ENCODE data around the gene ICA1.
"Not testable (repeated sequence)": the region's sequence is repeated elsewhere in the genome, so short reads cannot be mapped to it uniquely, and the experiment has no call there.

Gene ICA1

DNA sequence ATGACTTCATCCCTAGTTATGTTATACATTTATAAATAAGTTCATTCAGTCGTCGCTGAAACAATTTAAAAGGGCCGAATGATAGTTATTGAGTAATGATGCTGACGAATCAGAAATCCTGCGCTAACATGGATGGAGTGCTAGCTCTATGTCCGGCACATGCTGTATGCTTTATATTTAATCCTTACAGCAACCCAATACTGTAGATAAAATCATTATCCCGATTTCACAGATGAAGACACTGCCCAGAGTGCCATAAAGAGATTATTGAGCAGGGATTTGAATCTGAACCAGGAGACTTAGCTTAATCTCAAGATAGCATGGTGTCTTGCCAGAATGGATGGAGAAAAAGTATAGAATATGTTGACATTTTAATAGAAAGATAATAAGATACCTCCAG, 1.1 kb upstream of the ICA1 start:
- DNase-seq (ENCODE audit: low spot score): no peak
- no peak for FAIRE-seq

- no peak for FAIRE-seq
- DNase-seq (ENCODE audit: low spot score): no peak
Observed at GRCh38 chr7:8260871-8261694, 884 bp downstream of the ICA1 start.

DNA sequence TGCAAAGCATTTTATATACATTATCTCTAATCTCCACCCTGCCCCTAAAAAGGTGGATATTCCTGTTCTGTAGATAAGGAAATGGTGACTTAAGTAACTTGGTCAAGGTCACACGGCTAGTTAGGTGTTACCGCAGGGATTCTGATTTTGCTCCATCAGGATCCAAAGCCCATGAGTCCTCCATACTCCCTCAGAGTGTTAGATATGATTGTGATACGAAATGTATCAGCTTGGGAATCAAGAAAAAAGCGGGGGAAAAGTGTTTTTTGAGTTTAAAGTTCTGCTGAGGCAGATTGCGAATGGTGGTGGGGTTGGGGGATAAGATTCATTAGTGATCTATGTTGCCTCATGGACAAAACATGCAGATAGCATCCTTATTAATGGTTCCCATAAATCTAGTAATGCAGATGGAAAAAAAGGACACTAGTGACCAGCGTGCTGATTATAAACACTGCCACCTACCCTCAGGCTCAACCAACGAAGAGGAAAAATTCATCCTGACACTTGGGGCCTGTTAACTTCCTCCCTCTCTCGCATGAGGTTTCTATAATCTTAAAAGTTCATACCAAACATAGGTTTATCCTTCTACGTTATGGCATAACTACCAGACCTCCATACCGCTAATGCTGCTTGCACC, 2.3 kb downstream of the ICA1 start:
- no peak for DNase-seq (ENCODE audit: low spot score)
- FAIRE-seq: no peak

GRCh38 chr7:8258734-8259133, 3.2 kb downstream of the ICA1 start:
- no peak for DNase-seq (ENCODE audit: low spot score)
- no peak for FAIRE-seq

DNA sequence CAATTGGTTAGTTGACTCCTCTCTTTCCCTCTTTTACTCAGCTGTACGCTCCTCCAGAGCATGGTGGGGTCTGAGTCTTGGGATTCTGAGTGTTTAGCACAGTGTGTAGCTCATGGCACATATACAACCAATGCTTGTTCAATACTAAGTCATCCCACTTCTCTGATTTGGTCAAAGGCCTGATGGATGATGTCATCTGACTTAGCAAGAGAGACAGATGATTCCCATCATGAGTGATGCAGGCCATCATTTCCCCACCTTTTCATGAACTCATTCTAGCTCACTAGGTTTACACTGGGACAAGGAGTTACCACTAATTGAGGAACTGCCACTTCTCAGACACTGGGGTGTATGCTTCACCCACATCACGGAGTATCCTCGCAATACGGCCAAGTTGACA, 3.8 kb downstream of the ICA1 start:
- no peak for DNase-seq (ENCODE audit: low spot score)
- FAIRE-seq: no peak

- FAIRE-seq: no peak
- DNase-seq (ENCODE audit: low spot score): no peak
Observed at GRCh38 chr7:8255680-8256655, 6.0 kb downstream of the ICA1 start.

DNA sequence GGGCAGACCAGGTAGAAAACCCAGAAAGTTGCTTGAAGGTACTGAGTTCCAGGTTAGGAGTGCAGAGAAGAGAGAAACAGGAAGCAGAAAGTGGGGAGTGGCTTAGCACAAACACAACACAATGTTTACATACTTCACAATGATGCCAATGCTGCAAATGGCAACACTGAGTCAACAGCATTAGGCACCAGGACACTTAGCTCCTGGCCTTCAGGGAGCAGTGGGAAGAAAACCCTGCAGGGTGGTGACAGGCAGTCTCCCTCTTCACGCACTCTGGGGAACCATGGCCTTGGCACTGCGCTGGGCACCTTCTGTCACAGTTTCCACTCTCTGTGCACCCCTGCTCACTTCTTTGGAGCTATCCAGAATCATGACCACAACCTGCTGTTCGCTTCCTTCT, 7.3 kb downstream of the ICA1 start:
- no peak for DNase-seq (ENCODE audit: low spot score)
- no peak for FAIRE-seq

DNA sequence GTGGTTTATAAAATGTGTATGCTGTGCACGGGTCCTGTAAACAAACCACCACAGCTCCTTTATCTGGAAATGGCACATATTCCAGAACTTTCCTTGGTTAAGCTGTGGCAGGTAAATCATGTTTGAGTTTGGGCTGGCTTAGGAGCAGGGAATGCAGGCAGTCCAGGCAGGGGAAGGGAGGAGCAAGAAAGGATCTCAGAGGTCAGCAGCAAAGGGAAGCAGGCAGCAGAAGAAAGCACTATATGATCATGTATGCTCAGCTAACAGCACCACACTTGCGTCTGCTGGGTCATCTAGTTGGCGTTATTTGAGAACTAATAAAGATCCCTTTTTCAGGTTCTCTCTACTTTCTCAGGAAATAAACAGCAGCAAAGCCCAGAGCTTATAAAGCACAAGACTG, 7.8 kb downstream of the ICA1 start:
- FAIRE-seq: no peak
- no peak for DNase-seq (ENCODE audit: low spot score)

DNA sequence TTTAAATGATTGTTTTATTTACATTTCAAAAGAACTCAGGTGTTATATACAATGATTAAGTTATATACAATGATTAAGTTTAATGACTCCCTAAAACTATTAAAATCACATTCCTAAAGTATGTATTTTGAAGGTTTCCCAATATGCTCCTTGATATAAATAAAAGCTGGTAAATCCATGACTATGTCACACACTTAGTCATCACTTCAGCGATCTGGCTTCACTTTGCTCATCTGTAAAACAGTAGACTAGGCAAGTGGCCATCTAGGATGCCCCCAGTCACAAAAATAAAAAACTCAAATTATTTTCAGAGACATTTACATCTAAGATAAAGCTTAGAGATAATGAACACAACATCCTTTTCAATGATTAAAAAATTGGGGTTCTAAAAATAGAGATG, 10.8 kb downstream of the ICA1 start:
- DNase-seq (ENCODE audit: low spot score) (no peak), FAIRE-seq (no peak)

- FAIRE-seq: no peak
- no peak for DNase-seq (ENCODE audit: low spot score)
Observed at GRCh38 chr7:8250547-8250946, 11.4 kb downstream of the ICA1 start.

- FAIRE-seq: no peak
- DNase-seq (ENCODE audit: low spot score): no peak
Observed at GRCh38 chr7:8249121-8249520, 12.8 kb downstream of the ICA1 start.

DNA sequence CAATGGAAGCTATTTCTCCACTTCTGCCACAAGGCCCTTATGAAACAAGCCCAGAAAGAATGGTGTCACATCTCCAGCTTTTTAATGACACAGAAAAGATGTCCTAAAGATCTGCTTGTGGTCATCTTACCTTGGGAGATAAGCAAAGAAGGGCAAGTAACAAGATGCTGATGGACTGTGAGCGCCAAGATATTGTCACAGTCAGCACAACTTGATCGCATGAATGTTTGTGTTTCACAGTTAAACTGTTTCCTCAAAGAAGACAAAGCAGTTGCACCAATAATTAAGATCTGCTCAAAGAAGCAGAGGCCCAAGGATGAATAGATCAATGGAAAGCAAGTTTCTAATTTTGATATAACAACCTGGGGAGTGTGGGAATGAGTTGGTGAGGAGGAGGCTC, 15.9 kb downstream of the ICA1 start:
- FAIRE-seq: no peak

DNA sequence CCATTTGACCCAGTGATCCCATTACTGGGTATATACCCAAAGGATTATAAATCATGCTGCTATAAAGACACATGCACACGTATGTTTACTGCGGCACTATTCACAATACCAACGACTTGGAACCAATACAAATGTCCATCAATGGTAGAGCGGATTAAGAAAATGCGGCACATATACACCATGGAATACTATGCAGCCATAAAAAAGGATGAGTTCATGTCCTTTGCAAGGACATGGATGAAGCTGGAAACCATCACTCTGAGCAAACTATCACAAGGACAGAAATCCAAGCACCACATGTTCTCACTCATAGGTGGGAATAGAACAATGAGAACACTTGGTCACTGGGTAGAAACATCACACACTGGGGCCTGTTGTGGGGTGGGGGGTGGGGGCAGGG, 16.9 kb downstream of the ICA1 start:
- DNase-seq (ENCODE audit: low spot score); FAIRE-seq: not testable (repeated sequence)

More for the DNA sequence above, 15.9 kb downstream of the ICA1 start:
- DNase-seq (ENCODE audit: low spot score): no peak

- DNase-seq (ENCODE audit: low spot score); FAIRE-seq: not testable (repeated sequence)
Observed at GRCh38 chr7:8243059-8243458, 18.9 kb downstream of the ICA1 start.

DNA sequence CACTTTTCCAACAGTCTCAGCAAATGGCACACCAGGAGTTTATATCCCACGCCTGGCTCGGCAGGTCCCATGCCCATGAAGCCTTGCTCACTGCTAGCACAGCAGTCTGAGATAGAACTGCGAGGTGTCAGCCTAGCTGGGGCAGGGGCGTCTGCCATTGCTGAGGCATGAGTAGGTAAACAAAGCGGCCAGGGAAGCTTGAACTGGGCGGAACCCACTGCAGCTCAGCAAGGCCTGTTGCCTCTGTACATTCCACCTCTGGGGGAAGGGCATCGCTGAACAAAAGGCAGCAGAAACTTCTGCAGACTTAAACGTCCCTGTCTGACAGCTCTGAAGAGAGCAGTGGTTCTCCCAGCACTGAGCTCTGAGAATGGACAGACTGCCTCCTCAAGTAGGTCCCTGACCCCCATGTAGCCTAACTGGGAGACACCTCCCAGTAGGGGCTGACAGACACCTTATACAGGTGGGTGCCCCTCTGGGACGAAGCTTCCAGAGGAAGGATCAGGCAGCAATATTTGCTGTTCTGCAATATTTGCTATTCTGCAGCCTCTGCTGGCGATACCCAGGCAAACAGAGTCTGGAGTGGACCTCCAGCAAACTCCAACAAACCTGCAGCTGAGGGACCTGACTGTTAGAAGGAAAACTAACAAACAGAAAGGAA, 22.1 kb downstream of the ICA1 start:
- not testable (repeated sequence) for FAIRE-seq; DNase-seq (ENCODE audit: low spot score)

GRCh38 chr7:8236780-8237407, 25.1 kb downstream of the ICA1 start:
- DNase-seq (ENCODE audit: low spot score) (no peak), FAIRE-seq (no peak)

- no peak for FAIRE-seq
Observed at GRCh38 chr7:8232999-8233847, 28.7 kb downstream of the ICA1 start.

DNA sequence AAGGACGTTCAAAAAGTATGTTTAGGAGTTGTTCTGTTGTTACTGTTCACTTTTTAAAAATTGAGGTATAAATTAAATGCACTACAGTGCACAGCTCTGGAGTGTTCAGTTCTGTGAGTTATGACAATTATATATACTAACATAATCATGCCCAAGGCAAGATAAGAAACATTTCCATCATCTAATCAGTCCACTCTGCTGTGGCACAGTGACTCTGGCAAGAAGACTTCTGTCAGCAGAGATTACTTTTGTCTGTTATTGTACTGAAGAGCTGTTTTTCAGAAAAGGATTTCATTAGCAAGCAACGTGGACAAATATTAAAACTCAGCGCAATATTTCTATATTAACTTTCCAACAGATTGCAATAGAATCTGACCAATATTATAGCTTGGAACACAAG, 32.0 kb downstream of the ICA1 start:
- no peak for FAIRE-seq
- no peak for DNase-seq (ENCODE audit: low spot score)

More at GRCh38 chr7:8232999-8233847, 28.7 kb downstream of the ICA1 start:
- peak; percentile 23 for DNase-seq (ENCODE audit: low spot score)

GRCh38 chr7:8228766-8229674, 32.9 kb downstream of the ICA1 start:
- DNase-seq (ENCODE audit: low spot score) (no peak), FAIRE-seq (no peak)

Measured in RCC 7860 (cell line).